ENCODE measurements around the gene PLEK.
"Not testable (repeated sequence)": the region's sequence is repeated elsewhere in the genome, so short reads cannot be mapped to it uniquely, and the experiment has no call there.

Gene PLEK

GRCh38 chr2:68375582-68375981 is 10.5 kb downstream of the PLEK start:
- ChIA-PET CTCF (interaction anchor here (0.9 kb wide), 1 partner anchor 18 kb away, joined by 3 read pairs; no protein-coding TSS in a partner anchor), POLR2A (no interaction called here)
- TF ChIP-seq CTCF (IDR thresholded peaks at IDR 0.05; ENCODE audit: insufficient read depth, low read length, missing control alignments) = no peak
- H3K4me3 ChIP-seq (ENCODE audit: low read depth, low read length) = no peak overlapping the region
- no peak for DNase-seq (ENCODE audit: low read depth, low spot score)

- ChIA-PET POLR2A (no interaction called here), CTCF (no interaction called here)
- no peak for DNase-seq (ENCODE audit: low read depth, low spot score)
- no peak overlapping the region for H3K4me3 ChIP-seq (ENCODE audit: low read depth, low read length)
- no peak for TF ChIP-seq CTCF (IDR thresholded peaks at IDR 0.05; ENCODE audit: insufficient read depth, low read length, missing control alignments)
Observed at GRCh38 chr2:68377137-68377780, 12.2 kb downstream of the PLEK start.

DNA sequence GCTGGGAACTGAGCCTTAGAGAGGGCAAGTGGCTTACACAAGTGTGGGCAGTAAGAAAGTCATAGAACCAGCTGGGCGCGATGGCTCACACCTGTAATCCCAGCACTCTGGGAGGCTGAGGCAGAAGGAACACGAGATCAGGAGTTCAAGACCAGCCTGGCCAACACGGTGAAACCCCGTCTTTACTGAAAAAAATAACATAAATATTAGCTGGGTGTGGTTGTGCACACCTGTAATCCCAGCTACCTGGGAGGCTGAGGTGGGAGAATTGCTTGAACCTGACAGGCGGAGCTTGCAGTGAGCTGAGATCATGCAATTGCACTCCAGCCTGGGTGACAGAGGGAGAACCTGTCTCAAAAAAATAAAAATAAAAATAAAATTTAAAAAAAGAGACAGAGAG is 13.7 kb downstream of the PLEK start:
- CTCF ChIA-PET; H3K4me3 ChIP-seq (ENCODE audit: low read depth, low read length); DNase-seq (ENCODE audit: low read depth, low spot score); POLR2A ChIA-PET: not testable (repeated sequence)

GRCh38 chr2:68379184-68379708 is 14.2 kb downstream of the PLEK start:
- POLR2A ChIA-PET = no interaction called here
- CTCF ChIA-PET = no interaction called here
- DNase-seq (ENCODE audit: low read depth, low spot score) = no peak
- no peak overlapping the region for H3K4me3 ChIP-seq (ENCODE audit: low read depth, low read length)
- TF ChIP-seq CTCF (IDR thresholded peaks at IDR 0.05; ENCODE audit: insufficient read depth, low read length, missing control alignments) = no peak

DNA sequence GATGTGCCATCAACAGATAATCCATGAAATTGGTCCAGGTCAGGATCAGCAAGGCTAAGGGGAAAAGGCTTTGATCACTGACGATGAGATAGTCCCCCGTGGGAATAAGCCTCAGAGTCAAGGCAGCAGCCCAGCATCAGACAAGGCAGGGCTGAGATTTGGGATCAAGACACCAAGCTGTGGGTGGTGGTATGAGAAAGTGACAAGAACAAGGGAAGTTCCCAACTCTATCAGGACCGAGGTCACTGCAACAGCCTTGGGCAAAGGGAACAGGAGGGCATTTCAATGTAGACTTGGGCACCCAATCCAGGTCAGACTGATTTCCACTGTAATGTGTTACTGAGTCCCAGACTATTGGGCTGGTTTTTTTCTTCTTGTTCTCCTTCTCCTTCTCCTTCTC is 18.7 kb downstream of the PLEK start:
- no peak overlapping the region for H3K4me3 ChIP-seq (ENCODE audit: low read depth, low read length)
- POLR2A ChIA-PET = no interaction called here
- CTCF ChIA-PET = no interaction called here

GRCh38 chr2:68384485-68385107 is 19.5 kb downstream of the PLEK start:
- CTCF ChIA-PET = no interaction called here
- POLR2A ChIA-PET = no interaction called here
- H3K4me3 ChIP-seq (ENCODE audit: low read depth, low read length) = no peak overlapping the region
- DNase-seq (ENCODE audit: low read depth, low spot score) = no peak
- no peak for TF ChIP-seq CTCF (IDR thresholded peaks at IDR 0.05; ENCODE audit: insufficient read depth, low read length, missing control alignments)

More for the DNA sequence above, 18.7 kb downstream of the PLEK start:
- no peak for DNase-seq (ENCODE audit: low read depth, low spot score)
- TF ChIP-seq CTCF (IDR thresholded peaks at IDR 0.05; ENCODE audit: insufficient read depth, low read length, missing control alignments) = no peak
